SK-N-SH treated with all-trans-retinoic acid at 6 μM for 48 hours (cell line): ENCODE results near the gene EMSY.

Experiments
- ATAC-seq: fragments of 200-7000 bp; cut with Tn5 transposase; 3 replicates; pipeline ENCODE4 v1.9.1; 2020; ENCODE audit warnings: mild to moderate bottlenecking, moderate library complexity
- BACH2 ChIP-seq: fragments of 250-450 bp; sonication (Bioruptor Pico); IDR thresholded peaks from 2 replicates; pipeline ENCODE4 v1.9.0; 2021; ENCODE audit warnings: mild to moderate bottlenecking, borderline replicate concordance
- ESRRG ChIP-seq: fragments of 250-450 bp; sonication (Bioruptor Pico); IDR thresholded peaks from 2 replicates; pipeline ENCODE4 v1.6.1; 2021; ENCODE audit warnings: mild to moderate bottlenecking
- GLIS3 ChIP-seq: fragments of 250-450 bp; sonication (Bioruptor Pico); IDR thresholded peaks from 2 replicates; pipeline ENCODE4 v1.5.0; 2020; ENCODE audit warnings: mild to moderate bottlenecking, moderate library complexity
- ISL1 ChIP-seq: fragments of 250-450 bp; sonication (Bioruptor Pico); IDR thresholded peaks from 2 replicates; pipeline ENCODE4 v2.1.2; 2022; ENCODE audit warnings: mild to moderate bottlenecking, moderate library complexity
- OSR1 ChIP-seq: fragments of 250-450 bp; sonication (Bioruptor Pico); IDR thresholded peaks from 2 replicates; pipeline ENCODE4 v1.8.0; 2022; ENCODE audit warnings: moderate library complexity, mild to moderate bottlenecking, inconsistent platforms
- RARB ChIP-seq: fragments of 250-450 bp; sonication (Bioruptor Pico); IDR thresholded peaks from 2 replicates; pipeline ENCODE4 v1.8.0; 2021; ENCODE audit warnings: mild to moderate bottlenecking, moderate library complexity
- SNAI2 ChIP-seq: fragments of 250-450 bp; sonication (Bioruptor Pico); IDR thresholded peaks from 2 replicates; pipeline ENCODE4 v1.5.0; 2020; ENCODE audit warnings: mild to moderate bottlenecking, moderate library complexity
- TCF4 ChIP-seq: fragments of 250-450 bp; sonication (Bioruptor Pico); IDR thresholded peaks from 2 replicates; pipeline ENCODE4 v1.8.0; 2021; ENCODE audit warnings: mild to moderate bottlenecking, moderate library complexity, borderline replicate concordance
- TOX ChIP-seq: fragments of 250-450 bp; sonication (Bioruptor Pico); IDR thresholded peaks from 2 replicates; pipeline ENCODE4 v1.8.0; 2021; ENCODE audit warnings: mild to moderate bottlenecking, moderate library complexity, borderline replicate concordance
- ZC3H10 ChIP-seq: fragments of 250-450 bp; sonication (Bioruptor Pico); IDR thresholded peaks from 2 replicates; pipeline ENCODE4 v1.5.1; 2021; ENCODE audit warnings: mild to moderate bottlenecking, moderate library complexity
- ZFP3 ChIP-seq: fragments of 250-450 bp; sonication (Bioruptor Pico); IDR thresholded peaks from 2 replicates; pipeline ENCODE4 v1.5.0; 2020; ENCODE audit warnings: mild to moderate bottlenecking, moderate library complexity
- ZFP30 ChIP-seq: fragments of 450-650 bp; formaldehyde crosslinking; IDR thresholded peaks from 2 replicates; pipeline ENCODE4 v1.5.0; 2022; ENCODE audit warnings: mild to moderate bottlenecking, moderate library complexity
- ZNF565 ChIP-seq: fragments of 450-650 bp; formaldehyde crosslinking; conservative IDR thresholded peaks from 2 replicates; pipeline ENCODE4 v1.5.0; 2020; ENCODE audit warnings: low read depth, mild to moderate bottlenecking, moderate library complexity
- ZNF70 ChIP-seq: fragments of 450-650 bp; formaldehyde crosslinking; IDR thresholded peaks from 2 replicates; pipeline ENCODE4 v1.5.0; 2020; ENCODE audit warnings: mild to moderate bottlenecking, moderate library complexity
- ZNF8 ChIP-seq: fragments of 450-650 bp; formaldehyde crosslinking; IDR thresholded peaks from 2 replicates; pipeline ENCODE4 v1.5.0; 2020; ENCODE audit warnings: mild to moderate bottlenecking, moderate library complexity
- TF ChIP-seq, protein P1 (sequence below): fragments of 250-450 bp; sonication (Bioruptor Pico); IDR thresholded peaks from 2 replicates; pipeline ENCODE4 v1.5.0; 2020; ENCODE audit warnings: mild to moderate bottlenecking, moderate library complexity
- TF ChIP-seq, protein P2 (sequence below): fragments of 250-450 bp; sonication (Bioruptor Pico); IDR thresholded peaks from 2 replicates; pipeline ENCODE4 v1.8.0; 2020; ENCODE audit warnings: mild to moderate bottlenecking, moderate library complexity, borderline replicate concordance
- TF ChIP-seq, protein P3 (sequence below): fragments of 250-450 bp; sonication (Bioruptor Pico); IDR thresholded peaks from 2 replicates; pipeline ENCODE4 v1.8.0; 2021; ENCODE audit warnings: low read depth, mild to moderate bottlenecking, moderate library complexity, borderline replicate concordance

Gene EMSY

DNA sequence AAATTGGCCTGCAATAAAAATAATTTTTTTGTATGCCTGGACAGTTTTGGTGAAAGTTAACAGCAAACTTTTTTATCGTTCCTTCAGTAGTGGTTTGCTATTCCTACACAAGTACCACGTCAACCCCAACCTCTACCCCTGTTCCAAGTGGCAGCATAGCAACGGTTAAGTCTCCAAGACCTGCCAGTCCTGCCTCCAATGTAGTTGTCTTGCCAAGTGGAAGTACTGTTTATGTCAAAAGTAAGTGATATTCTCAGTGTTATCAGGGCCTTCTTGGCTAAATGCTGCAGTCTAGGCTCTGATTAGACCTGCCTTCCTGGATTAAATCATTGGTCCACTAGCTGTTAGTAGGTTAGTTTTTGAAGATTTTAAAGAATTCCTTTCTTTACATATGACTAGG, 15.0 kb downstream of the EMSY start (continued):
- TF ChIP-seq, protein P1, sequence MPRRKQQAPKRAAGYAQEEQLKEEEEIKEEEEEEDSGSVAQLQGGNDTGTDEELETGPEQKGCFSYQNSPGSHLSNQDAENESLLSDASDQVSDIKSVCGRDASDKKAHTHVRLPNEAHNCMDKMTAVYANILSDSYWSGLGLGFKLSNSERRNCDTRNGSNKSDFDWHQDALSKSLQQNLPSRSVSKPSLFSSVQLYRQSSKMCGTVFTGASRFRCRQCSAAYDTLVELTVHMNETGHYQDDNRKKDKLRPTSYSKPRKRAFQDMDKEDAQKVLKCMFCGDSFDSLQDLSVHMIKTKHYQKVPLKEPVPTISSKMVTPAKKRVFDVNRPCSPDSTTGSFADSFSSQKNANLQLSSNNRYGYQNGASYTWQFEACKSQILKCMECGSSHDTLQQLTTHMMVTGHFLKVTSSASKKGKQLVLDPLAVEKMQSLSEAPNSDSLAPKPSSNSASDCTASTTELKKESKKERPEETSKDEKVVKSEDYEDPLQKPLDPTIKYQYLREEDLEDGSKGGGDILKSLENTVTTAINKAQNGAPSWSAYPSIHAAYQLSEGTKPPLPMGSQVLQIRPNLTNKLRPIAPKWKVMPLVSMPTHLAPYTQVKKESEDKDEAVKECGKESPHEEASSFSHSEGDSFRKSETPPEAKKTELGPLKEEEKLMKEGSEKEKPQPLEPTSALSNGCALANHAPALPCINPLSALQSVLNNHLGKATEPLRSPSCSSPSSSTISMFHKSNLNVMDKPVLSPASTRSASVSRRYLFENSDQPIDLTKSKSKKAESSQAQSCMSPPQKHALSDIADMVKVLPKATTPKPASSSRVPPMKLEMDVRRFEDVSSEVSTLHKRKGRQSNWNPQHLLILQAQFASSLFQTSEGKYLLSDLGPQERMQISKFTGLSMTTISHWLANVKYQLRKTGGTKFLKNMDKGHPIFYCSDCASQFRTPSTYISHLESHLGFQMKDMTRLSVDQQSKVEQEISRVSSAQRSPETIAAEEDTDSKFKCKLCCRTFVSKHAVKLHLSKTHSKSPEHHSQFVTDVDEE (CRISPR knock-in tag) = no peak
- TF ChIP-seq ZFP3 (no peak), RARB (CRISPR knock-in tag) (no peak), ESRRG (no peak)
- TF ChIP-seq, protein P2, sequence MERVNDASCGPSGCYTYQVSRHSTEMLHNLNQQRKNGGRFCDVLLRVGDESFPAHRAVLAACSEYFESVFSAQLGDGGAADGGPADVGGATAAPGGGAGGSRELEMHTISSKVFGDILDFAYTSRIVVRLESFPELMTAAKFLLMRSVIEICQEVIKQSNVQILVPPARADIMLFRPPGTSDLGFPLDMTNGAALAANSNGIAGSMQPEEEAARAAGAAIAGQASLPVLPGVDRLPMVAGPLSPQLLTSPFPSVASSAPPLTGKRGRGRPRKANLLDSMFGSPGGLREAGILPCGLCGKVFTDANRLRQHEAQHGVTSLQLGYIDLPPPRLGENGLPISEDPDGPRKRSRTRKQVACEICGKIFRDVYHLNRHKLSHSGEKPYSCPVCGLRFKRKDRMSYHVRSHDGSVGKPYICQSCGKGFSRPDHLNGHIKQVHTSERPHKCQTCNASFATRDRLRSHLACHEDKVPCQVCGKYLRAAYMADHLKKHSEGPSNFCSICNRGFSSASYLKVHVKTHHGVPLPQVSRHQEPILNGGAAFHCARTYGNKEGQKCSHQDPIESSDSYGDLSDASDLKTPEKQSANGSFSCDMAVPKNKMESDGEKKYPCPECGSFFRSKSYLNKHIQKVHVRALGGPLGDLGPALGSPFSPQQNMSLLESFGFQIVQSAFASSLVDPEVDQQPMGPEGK (CRISPR knock-in tag) = no peak
- TF ChIP-seq, all 23 proteins: peak for 0

DNA sequence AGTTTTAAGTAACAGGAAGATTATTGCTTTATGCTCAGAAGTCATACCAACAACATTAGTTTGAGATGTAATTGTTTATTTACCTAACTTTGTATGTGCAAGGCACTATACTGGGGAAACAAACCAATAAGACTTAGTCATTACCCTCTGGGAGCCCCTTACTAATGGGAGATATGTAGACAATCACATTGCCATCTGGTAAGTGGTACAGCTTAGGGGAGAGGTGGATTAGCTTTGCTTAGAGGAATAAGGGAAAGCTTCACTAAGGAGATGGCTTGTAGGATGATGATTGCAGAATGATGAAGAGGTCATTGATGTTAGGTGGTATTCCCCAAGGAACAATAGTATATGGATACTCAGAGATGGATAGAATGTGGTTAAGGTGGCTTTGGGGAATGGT, 17.5 kb downstream of the EMSY start:
- no peak for ATAC-seq

DNA sequence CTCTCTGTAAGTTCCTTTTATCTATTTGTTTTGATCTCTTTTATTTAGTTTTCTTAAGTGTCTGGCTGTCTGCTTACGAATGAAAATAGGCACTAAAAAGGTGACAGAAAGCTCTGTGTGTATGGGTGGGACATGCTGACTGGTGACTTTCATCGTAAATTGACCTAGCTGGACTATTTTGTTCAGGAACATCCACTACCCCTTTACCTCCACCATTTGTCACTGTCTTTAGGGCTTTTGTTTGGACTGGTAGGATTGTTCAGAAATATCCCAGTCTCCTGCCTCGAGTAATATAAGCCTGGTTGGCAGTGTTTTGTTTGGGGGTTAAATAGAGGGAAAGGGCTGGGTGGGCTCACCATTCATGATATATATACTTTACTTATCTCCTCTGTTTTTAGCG, 20.9 kb downstream of the EMSY start:
- ATAC-seq = no peak
- no peak for TF ChIP-seq BACH2 (CRISPR knock-in tag)
- no peak for TF ChIP-seq OSR1
- TF ChIP-seq ZNF70 (CRISPR knock-in tag) = no peak
- TF ChIP-seq TOX = no peak

More for the DNA sequence above, 17.5 kb downstream of the EMSY start:
- TF ChIP-seq ZC3H10 (CRISPR knock-in tag) (no peak), ZNF8 (CRISPR knock-in tag) (no peak), SNAI2 (CRISPR knock-in tag) (no peak), BACH2 (CRISPR knock-in tag) (no peak), RARB (CRISPR knock-in tag) (no peak), OSR1 (no peak), GLIS3 (CRISPR knock-in tag) (no peak), ISL1 (CRISPR knock-in tag) (no peak), ZNF565 (no peak)
- TF ChIP-seq, protein P2 (CRISPR knock-in tag) = no peak
- TF ChIP-seq, protein P3, sequence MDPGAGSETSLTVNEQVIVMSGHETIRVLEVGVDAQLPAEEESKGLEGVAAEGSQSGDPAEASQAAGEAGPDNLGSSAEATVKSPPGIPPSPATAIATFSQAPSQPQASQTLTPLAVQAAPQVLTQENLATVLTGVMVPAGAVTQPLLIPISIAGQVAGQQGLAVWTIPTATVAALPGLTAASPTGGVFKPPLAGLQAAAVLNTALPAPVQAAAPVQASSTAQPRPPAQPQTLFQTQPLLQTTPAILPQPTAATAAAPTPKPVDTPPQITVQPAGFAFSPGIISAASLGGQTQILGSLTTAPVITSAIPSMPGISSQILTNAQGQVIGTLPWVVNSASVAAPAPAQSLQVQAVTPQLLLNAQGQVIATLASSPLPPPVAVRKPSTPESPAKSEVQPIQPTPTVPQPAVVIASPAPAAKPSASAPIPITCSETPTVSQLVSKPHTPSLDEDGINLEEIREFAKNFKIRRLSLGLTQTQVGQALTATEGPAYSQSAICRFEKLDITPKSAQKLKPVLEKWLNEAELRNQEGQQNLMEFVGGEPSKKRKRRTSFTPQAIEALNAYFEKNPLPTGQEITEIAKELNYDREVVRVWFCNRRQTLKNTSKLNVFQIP (CRISPR knock-in tag) = no peak
- TF ChIP-seq, protein P1 (CRISPR knock-in tag) = no peak

DNA sequence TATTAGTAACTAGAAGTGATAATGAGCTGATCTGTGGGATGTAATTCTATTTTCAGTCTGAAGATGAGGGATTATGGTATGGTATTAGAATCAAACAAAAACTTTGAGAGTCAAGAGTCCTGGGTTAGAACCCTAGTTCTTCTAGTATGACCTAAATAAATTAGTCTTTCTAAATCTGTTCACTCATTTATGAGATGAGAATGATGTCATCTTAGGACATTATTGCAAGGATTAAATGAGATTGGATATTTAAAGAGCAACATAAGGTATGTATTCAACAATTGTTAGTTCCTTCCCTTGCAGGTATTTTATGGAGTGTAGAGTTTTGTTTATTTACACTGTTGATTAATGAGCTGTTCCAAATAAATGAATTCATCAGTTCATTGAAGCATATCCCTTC, 21.8 kb downstream of the EMSY start:
- TF ChIP-seq SNAI2 (CRISPR knock-in tag) (no peak), ZC3H10 (CRISPR knock-in tag) (no peak), ZFP30 (no peak), BACH2 (CRISPR knock-in tag) (no peak), ZNF8 (CRISPR knock-in tag) (no peak), TCF4 (CRISPR knock-in tag) (no peak), TOX (no peak), ESRRG (no peak)
- TF ChIP-seq, protein P2 (CRISPR knock-in tag) = no peak
- TF ChIP-seq, protein P1 (CRISPR knock-in tag) = no peak
- ATAC-seq = no peak
